EH (cell line): ENCODE measurements around the gene POLD4.

ENCODE experiments used
- DNase-seq: peaks from one replicate; pipeline ENCODE4 v3.0.0-alpha.2; 2015; ENCODE audit warnings: low read depth

POLD4 gene

GRCh38 chr11:67371189-67371910 is 18.0 kb upstream of the POLD4 start:
- DNase-seq, result peak; percentile 72

GRCh38 chr11:67370351-67371076 is 17.2 kb upstream of the POLD4 start:
- DNase-seq, result peak; percentile 68

GRCh38 chr11:67369801-67370284 is 16.5 kb upstream of the POLD4 start:
- peak; percentile 66 for DNase-seq

GRCh38 chr11:67369275-67369674 is 15.9 kb upstream of the POLD4 start:
- no peak for DNase-seq

GRCh38 chr11:67368621-67369020 is 15.3 kb upstream of the POLD4 start:
- DNase-seq, result no peak

GRCh38 chr11:67367761-67368227 is 14.4 kb upstream of the POLD4 start:
- no peak for DNase-seq

- DNase-seq, result no peak
These were observed 13.8 kb upstream of the POLD4 start for GRCh38 chr11:67366961-67367760.

GRCh38 chr11:67366546-67366945 is 13.2 kb upstream of the POLD4 start:
- no peak for DNase-seq

- DNase-seq, result no peak
These were observed 12.5 kb upstream of the POLD4 start for GRCh38 chr11:67365736-67366444.

GRCh38 chr11:67364783-67365722 is 11.7 kb upstream of the POLD4 start:
- DNase-seq, result no peak

- no peak for DNase-seq
These were observed 10.8 kb upstream of the POLD4 start for GRCh38 chr11:67364169-67364568.

GRCh38 chr11:67357831-67358670 is 4.7 kb upstream of the POLD4 start:
- peak; percentile 67 for DNase-seq

GRCh38 chr11:67356864-67357561 is 3.7 kb upstream of the POLD4 start:
- peak; percentile 84 for DNase-seq

GRCh38 chr11:67356387-67356863 is 3.1 kb upstream of the POLD4 start:
- DNase-seq, result no peak

- no peak for DNase-seq
These were observed 2.5 kb upstream of the POLD4 start for GRCh38 chr11:67355794-67356386.

- DNase-seq, result no peak
These were observed 1.9 kb upstream of the POLD4 start for GRCh38 chr11:67355023-67355793.
